Measurements from ENCODE around the gene PDXK. TPM values are rescaled to one million over a fixed set of nuclear protein-coding genes. Genes with fewer than 3 reads are reported as not detected.

The PDXK gene
- total and polyA plus RNA-seq, 2 experiments from 2014 or later, result 68.0 to 89.7 TPM

GRCh38 chr21:43800124-43800523, 81.2 kb downstream of the PDXK start:
- H3F3A ChIP-seq (ENCODE audit: insufficient read depth), result no peaks in the 10 kb centered on the region
- H3K9me3 ChIP-seq (ENCODE audit: low read depth), result no peaks in the 10 kb centered on the region
- no peaks in the 10 kb centered on the region for H3K9me2 ChIP-seq (ENCODE audit: insufficient read depth)
- in situ Hi-C loops (cut with MboI), result no loop called here
- H2AFZ ChIP-seq, result no peak overlapping the region
- H3K27ac ChIP-seq, result no peak overlapping the region
- H3K79me2 ChIP-seq (ENCODE audit: insufficient read depth), result peaks cover 10% of the 10 kb centered on the region; the same call in 1 of the 2 replicates
- H3K36me3 ChIP-seq (ENCODE audit: low read depth), result peaks cover 8% of the 10 kb centered on the region; the same call in 1 of the 2 replicates
- WGBS, 2 experiments (ENCODE audit: low coverage in 1 of 2, low lambda C conversion rate in 2 of 2, missing lambda C conversion rate in 2 of 2), result 93 to 94% methylated on average over 17 of the region's 17 CpGs
- H3K9ac ChIP-seq, result no peak overlapping the region
- no peak for TF ChIP-seq EZH2phosphoT487 (IDR thresholded peaks at IDR 0.05; ENCODE audit: insufficient read depth, low read depth)
- no peak for TF ChIP-seq EZH2 (IDR thresholded peaks at IDR 0.05; ENCODE audit: insufficient read depth, poor library complexity, severe bottlenecking)
- no peaks in the 10 kb centered on the region for H4K20me1 ChIP-seq (ENCODE audit: insufficient read depth)
- no peaks in the 10 kb centered on the region for H3K4me1 ChIP-seq (ENCODE audit: insufficient read depth)
- no peak for DNase-seq
- H3K4me3 ChIP-seq, result no peak overlapping the region
- H3K27me3 ChIP-seq (replicated peaks; ENCODE audit: insufficient read depth), result no peaks in the 10 kb centered on the region
- no peak overlapping the region for H3K4me2 ChIP-seq (ENCODE audit: unreplicated experiment)

GRCh38 chr21:43800566-43800965, 81.6 kb downstream of the PDXK start:
- no peak for DNase-seq
- H3K36me3 ChIP-seq (ENCODE audit: low read depth), result peaks cover 4% of the 10 kb centered on the region; the same call in 1 of the 2 replicates
- H3F3A ChIP-seq (ENCODE audit: insufficient read depth), result no peaks in the 10 kb centered on the region
- no peak overlapping the region for H3K27ac ChIP-seq
- no peaks in the 10 kb centered on the region for H4K20me1 ChIP-seq (ENCODE audit: insufficient read depth)
- H3K4me1 ChIP-seq (ENCODE audit: insufficient read depth), result no peaks in the 10 kb centered on the region
- H3K79me2 ChIP-seq (ENCODE audit: insufficient read depth), result peaks cover 5% of the 10 kb centered on the region; the same call in 1 of the 2 replicates
- TF ChIP-seq EZH2 (IDR thresholded peaks at IDR 0.05; ENCODE audit: insufficient read depth, poor library complexity, severe bottlenecking), result no peak
- TF ChIP-seq EZH2phosphoT487 (IDR thresholded peaks at IDR 0.05; ENCODE audit: insufficient read depth, low read depth), result no peak
- WGBS, 2 experiments (ENCODE audit: low coverage in 1 of 2, low lambda C conversion rate in 2 of 2, missing lambda C conversion rate in 2 of 2), result 94 to 95% methylated on average over 14 of the region's 14 CpGs
- H3K9me3 ChIP-seq (ENCODE audit: low read depth), result no peaks in the 10 kb centered on the region
- no peak overlapping the region for H2AFZ ChIP-seq
- H3K4me3 ChIP-seq, result no peak overlapping the region
- no peak overlapping the region for H3K4me2 ChIP-seq (ENCODE audit: unreplicated experiment)
- H3K9me2 ChIP-seq (ENCODE audit: insufficient read depth), result no peaks in the 10 kb centered on the region
- in situ Hi-C loops (cut with MboI), result no loop called here
- no peak overlapping the region for H3K9ac ChIP-seq
- no peaks in the 10 kb centered on the region for H3K27me3 ChIP-seq (replicated peaks; ENCODE audit: insufficient read depth)

DNA sequence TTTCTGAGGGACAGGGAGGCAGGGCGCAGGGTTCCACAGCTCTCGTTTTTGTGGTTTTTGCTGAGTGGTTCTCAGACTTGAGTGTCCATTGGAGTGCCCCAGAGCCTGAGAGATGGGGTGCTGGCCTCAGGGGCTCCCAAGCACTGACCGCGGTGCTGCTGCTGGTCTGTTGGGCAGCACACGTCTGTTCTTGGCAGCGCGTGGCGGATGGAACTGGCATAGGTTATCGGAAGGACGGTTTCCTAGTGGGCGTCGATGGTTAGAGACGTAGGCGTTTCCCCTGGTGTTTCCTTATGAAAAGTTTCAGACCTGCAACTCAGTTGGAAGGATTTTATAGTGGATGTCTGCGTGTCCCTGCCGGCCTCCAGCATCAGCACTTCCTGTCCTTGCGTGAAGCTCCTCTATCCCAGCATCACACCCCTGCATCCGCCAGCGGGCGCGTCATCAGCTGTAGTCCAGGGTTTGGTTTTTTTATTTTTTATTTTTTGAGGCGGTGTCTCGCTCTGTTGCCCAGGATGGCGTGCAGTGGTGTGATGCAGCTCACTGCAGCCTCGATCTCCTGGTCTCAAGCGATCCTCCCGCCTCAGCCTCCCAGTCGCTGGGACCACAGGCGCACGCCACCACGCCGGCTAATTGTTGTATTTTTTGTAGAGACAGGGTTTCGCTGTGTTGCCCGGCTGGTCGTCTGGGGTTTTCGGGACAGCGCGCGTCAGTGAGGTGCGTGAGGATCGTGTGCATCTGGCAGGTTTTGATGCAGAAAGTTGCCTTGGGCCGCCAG, 82.3 kb downstream of the PDXK start:
- Histone ChIP-seq H3K9ac (no peak overlapping the region), H3K4me3 (no peak overlapping the region), H3K9me2 (ENCODE audit: insufficient read depth) (no peaks in the 10 kb centered on the region), H3K79me2 (ENCODE audit: insufficient read depth) (no peaks in the 10 kb centered on the region), H3K4me1 (ENCODE audit: insufficient read depth) (no peaks in the 10 kb centered on the region), H3F3A (ENCODE audit: insufficient read depth) (no peaks in the 10 kb centered on the region), H3K27me3 (replicated peaks; ENCODE audit: insufficient read depth) (no peaks in the 10 kb centered on the region), H3K27ac (no peak overlapping the region), H2AFZ (no peak overlapping the region), H3K36me3 (ENCODE audit: low read depth) (peaks cover 4% of the 10 kb centered on the region; the same call in 1 of the 2 replicates), H3K9me3 (ENCODE audit: low read depth) (no peaks in the 10 kb centered on the region), H4K20me1 (ENCODE audit: insufficient read depth) (no peaks in the 10 kb centered on the region), H3K4me2 (ENCODE audit: unreplicated experiment) (no peak overlapping the region)
- no peak for DNase-seq
- in situ Hi-C loops (cut with MboI), result no loop called here
- TF ChIP-seq EZH2phosphoT487 (IDR thresholded peaks at IDR 0.05; ENCODE audit: insufficient read depth, low read depth) (no peak), EZH2 (IDR thresholded peaks at IDR 0.05; ENCODE audit: insufficient read depth, poor library complexity, severe bottlenecking) (no peak)
- WGBS, 2 experiments (ENCODE audit: low coverage in 1 of 2, low lambda C conversion rate in 2 of 2, missing lambda C conversion rate in 2 of 2), result 96 to 97% methylated on average over 41 to 42 of the region's 42 CpGs

DNA sequence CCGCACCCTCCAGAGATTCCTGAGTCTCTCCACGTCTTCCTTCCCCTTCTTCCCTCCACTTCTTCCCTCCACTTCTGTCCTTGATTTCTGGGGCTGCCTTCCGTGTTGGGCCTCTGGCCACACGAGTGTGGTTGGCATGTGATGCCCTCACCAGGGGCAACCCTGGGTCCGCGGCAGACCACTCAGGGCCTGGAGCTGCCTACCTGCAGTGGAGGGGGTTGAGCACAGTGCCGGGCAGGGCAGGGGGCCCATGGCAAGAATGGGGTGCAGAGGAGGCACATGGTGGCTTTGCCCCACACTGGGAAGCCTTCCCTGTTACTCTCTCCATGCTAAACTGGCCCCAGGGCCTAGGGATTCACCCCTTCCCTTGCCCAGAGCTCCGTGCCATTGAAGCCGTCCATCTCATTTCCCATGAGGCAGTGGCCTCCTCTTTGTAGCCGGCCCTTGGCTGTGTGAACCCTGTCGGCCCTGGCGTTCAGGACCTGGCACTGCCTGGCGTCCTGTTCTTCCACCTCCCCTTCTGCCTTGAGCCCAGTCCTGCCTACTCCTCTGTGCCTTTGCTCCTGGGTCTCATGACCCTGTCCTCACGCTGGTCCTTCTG, 83.9 kb downstream of the PDXK start:
- H3K4me2 ChIP-seq (ENCODE audit: unreplicated experiment), result no peak overlapping the region
- no peaks in the 10 kb centered on the region for H3K79me2 ChIP-seq (ENCODE audit: insufficient read depth)
- no peaks in the 10 kb centered on the region for H3K9me3 ChIP-seq (ENCODE audit: low read depth)
- H3K36me3 ChIP-seq (ENCODE audit: low read depth), result peaks cover 4% of the 10 kb centered on the region; the same call in 1 of the 2 replicates
- H3K9ac ChIP-seq, result no peak overlapping the region
- no peak overlapping the region for H3K27ac ChIP-seq
- in situ Hi-C loops (cut with MboI), result no loop called here
- peaks cover 6% of the 10 kb centered on the region; the same call in 1 of the 2 replicates for H3F3A ChIP-seq (ENCODE audit: insufficient read depth)
- 88 to 90% methylated on average over 13 to 14 of the region's 14 CpGs for WGBS, 2 experiments (ENCODE audit: low coverage in 1 of 2, low lambda C conversion rate in 2 of 2, missing lambda C conversion rate in 2 of 2)
- no peaks in the 10 kb centered on the region for H3K9me2 ChIP-seq (ENCODE audit: insufficient read depth)
- no peak overlapping the region for H2AFZ ChIP-seq
- no peaks in the 10 kb centered on the region for H4K20me1 ChIP-seq (ENCODE audit: insufficient read depth)
- no peak overlapping the region for H3K4me3 ChIP-seq
- H3K27me3 ChIP-seq (replicated peaks; ENCODE audit: insufficient read depth), result no peaks in the 10 kb centered on the region
- no peak for DNase-seq
- TF ChIP-seq EZH2 (IDR thresholded peaks at IDR 0.05; ENCODE audit: insufficient read depth, poor library complexity, severe bottlenecking) (no peak), EZH2phosphoT487 (IDR thresholded peaks at IDR 0.05; ENCODE audit: insufficient read depth, low read depth) (no peak)
- no peaks in the 10 kb centered on the region for H3K4me1 ChIP-seq (ENCODE audit: insufficient read depth)

All from GM23248 (cell line).